Measurements from ENCODE around the gene PPP2R2C.

Gene PPP2R2C

GRCh38 chr4:6337331-6337935 is 135.0 kb downstream of the PPP2R2C start:
- DNase-seq = no peak
- H3K4me3 ChIP-seq (ENCODE audit: low read depth, low read length) = no peak overlapping the region
- no peaks in the 10 kb centered on the region for H3K36me3 ChIP-seq
- no peaks in the 10 kb centered on the region for H3K4me1 ChIP-seq
- TF ChIP-seq, protein P1, sequence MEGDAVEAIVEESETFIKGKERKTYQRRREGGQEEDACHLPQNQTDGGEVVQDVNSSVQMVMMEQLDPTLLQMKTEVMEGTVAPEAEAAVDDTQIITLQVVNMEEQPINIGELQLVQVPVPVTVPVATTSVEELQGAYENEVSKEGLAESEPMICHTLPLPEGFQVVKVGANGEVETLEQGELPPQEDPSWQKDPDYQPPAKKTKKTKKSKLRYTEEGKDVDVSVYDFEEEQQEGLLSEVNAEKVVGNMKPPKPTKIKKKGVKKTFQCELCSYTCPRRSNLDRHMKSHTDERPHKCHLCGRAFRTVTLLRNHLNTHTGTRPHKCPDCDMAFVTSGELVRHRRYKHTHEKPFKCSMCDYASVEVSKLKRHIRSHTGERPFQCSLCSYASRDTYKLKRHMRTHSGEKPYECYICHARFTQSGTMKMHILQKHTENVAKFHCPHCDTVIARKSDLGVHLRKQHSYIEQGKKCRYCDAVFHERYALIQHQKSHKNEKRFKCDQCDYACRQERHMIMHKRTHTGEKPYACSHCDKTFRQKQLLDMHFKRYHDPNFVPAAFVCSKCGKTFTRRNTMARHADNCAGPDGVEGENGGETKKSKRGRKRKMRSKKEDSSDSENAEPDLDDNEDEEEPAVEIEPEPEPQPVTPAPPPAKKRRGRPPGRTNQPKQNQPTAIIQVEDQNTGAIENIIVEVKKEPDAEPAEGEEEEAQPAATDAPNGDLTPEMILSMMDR (IDR thresholded peaks at IDR 0.05; ENCODE audit: low read depth, low read length) = no peak
- H3K27me3 ChIP-seq = no peaks in the 10 kb centered on the region
- no peaks in the 10 kb centered on the region for H3K9me3 ChIP-seq

- no peak overlapping the region for H3K4me3 ChIP-seq (ENCODE audit: low read depth, low read length)
- H3K36me3 ChIP-seq = no peaks in the 10 kb centered on the region
- H3K9me3 ChIP-seq = no peaks in the 10 kb centered on the region
- TF ChIP-seq, protein P1 (IDR thresholded peaks at IDR 0.05; ENCODE audit: low read depth, low read length) = no peak
- no peaks in the 10 kb centered on the region for H3K27me3 ChIP-seq
- no peak for DNase-seq
- H3K4me1 ChIP-seq = no peaks in the 10 kb centered on the region
These were observed 136.2 kb downstream of the PPP2R2C start for GRCh38 chr4:6336166-6336565.

DNA sequence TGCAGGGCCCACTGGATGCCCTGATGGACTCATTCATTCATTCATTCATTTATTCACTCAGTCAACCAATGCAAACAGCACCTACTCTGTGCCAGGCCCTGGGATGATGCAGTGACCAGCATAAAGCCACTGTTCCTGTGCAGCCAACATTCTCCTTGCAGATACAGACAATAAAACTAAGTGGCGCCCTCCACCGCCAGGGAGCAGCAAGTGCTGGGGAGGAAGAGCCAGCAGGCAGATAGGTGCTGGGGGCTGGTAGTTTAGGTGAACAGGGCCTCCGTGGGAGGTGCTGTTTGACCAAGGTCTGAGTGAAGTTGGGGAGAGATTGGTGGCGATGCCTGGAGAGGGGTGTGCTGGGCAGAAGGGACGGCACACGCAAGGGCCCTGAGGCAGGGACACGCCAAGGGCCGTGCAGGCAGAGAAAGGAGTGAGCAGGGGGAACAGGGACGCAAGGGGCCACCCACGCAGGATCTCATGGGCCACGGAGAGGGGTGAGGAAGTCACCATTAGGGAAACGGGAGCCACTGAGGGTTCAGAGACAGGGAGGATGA is 137.3 kb downstream of the PPP2R2C start:
- DNase-seq = no peak
- H3K27me3 ChIP-seq = no peaks in the 10 kb centered on the region
- no peaks in the 10 kb centered on the region for H3K36me3 ChIP-seq
- H3K4me3 ChIP-seq (ENCODE audit: low read depth, low read length) = no peak overlapping the region
- no peaks in the 10 kb centered on the region for H3K4me1 ChIP-seq
- TF ChIP-seq, protein P1 (IDR thresholded peaks at IDR 0.05; ENCODE audit: low read depth, low read length) = peak; percentile 19; the same call in 1 of the 2 replicates
- H3K9me3 ChIP-seq = no peaks in the 10 kb centered on the region

- H3K4me3 ChIP-seq (ENCODE audit: low read depth, low read length) = no peak overlapping the region
- no peaks in the 10 kb centered on the region for H3K4me1 ChIP-seq
- TF ChIP-seq, protein P1 (IDR thresholded peaks at IDR 0.05; ENCODE audit: low read depth, low read length) = no peak
- no peaks in the 10 kb centered on the region for H3K36me3 ChIP-seq
- DNase-seq = no peak
- no peaks in the 10 kb centered on the region for H3K9me3 ChIP-seq
- H3K27me3 ChIP-seq = no peaks in the 10 kb centered on the region
These were observed 138.1 kb downstream of the PPP2R2C start for GRCh38 chr4:6334203-6334887.

GRCh38 chr4:6333301-6334202 is 138.9 kb downstream of the PPP2R2C start:
- no peak overlapping the region for H3K4me3 ChIP-seq (ENCODE audit: low read depth, low read length)
- no peaks in the 10 kb centered on the region for H3K9me3 ChIP-seq
- TF ChIP-seq, protein P1 (IDR thresholded peaks at IDR 0.05; ENCODE audit: low read depth, low read length) = peak; percentile 83
- DNase-seq = peak; percentile 45
- H3K27me3 ChIP-seq = no peaks in the 10 kb centered on the region
- no peaks in the 10 kb centered on the region for H3K4me1 ChIP-seq
- no peaks in the 10 kb centered on the region for H3K36me3 ChIP-seq
